WTC11 (cell line): Measurements from ENCODE around the gene CD72. TPM values are rescaled to one million over a fixed set of nuclear protein-coding genes. Genes with fewer than 3 reads are reported as not detected.
"Not testable (repeated sequence)": the region's sequence is repeated elsewhere in the genome, so short reads cannot be mapped to it uniquely, and the experiment has no call there.

Source experiments
- ATAC-seq: fragments of 200-7000 bp; cut with Tn5 transposase; 2 replicates; pipeline ENCODE4 v1.10.0; 2021; ENCODE audit warnings: mild to moderate bottlenecking, moderate library complexity
- CTCF ChIA-PET: fragments of 300-600 bp; sonication (Branson Sonifier 250); formaldehyde crosslinking; loops from one replicate; lab custom pipeline; 2021; ENCODE audit warnings: antibody characterized with exemption; lab: Charles Lee
- POLR2A ChIA-PET: fragments of 350-600 bp; sonication (Branson Sonifier 250); formaldehyde crosslinking; loops from one replicate; lab custom pipeline; 2021; ENCODE audit warnings: antibody characterized with exemption; lab: Charles Lee
- DNase-seq: peaks from one replicate; pipeline ENCODE4 v3.0.0; 2021; ENCODE audit warnings: low spot score
- H3K27ac Mint-ChIP-seq: 2 replicates; pipeline ENCODE4 v1.8.0; 2021; ENCODE audit warnings: mixed read lengths
- H3K27me3 Mint-ChIP-seq: 2 replicates; pipeline ENCODE4 v1.8.0; 2021; ENCODE audit warnings: low read depth, mild to moderate bottlenecking, moderate library complexity, mixed read lengths
- H3K36me3 Mint-ChIP-seq: 2 replicates; pipeline ENCODE4 v1.8.0; 2021; ENCODE audit warnings: mixed read lengths
- H3K4me1 Mint-ChIP-seq: 2 replicates; pipeline ENCODE4 v1.8.0; 2022; ENCODE audit warnings: mixed read lengths
- H3K4me3 Mint-ChIP-seq: 2 replicates; pipeline ENCODE4 v1.8.0; 2021; ENCODE audit warnings: mild to moderate bottlenecking, moderate library complexity, mixed read lengths
- H3K9me3 Mint-ChIP-seq: 2 replicates; pipeline ENCODE4 v1.8.0; 2021; ENCODE audit warnings: mixed read lengths
- ETV6 ChIP-seq: sonication (generic); formaldehyde crosslinking; IDR thresholded peaks from 2 replicates; pipeline ENCODE4 v1.8.1; 2022; ENCODE audit warnings: mild to moderate bottlenecking, missing genetic modification reagents
- IRF1 ChIP-seq: sonication (generic); formaldehyde crosslinking; IDR thresholded peaks from 2 replicates; pipeline ENCODE4 v1.8.0; 2023; ENCODE audit warnings: missing genetic modification reagents
- JAZF1 ChIP-seq: fragments of 250-450 bp; sonication (Bioruptor Pico); IDR thresholded peaks from 2 replicates; pipeline ENCODE4 v1.9.0; 2021; ENCODE audit warnings: moderate library complexity, mild to moderate bottlenecking, inconsistent platforms
- NFATC4 ChIP-seq: fragments of 250-450 bp; sonication (Bioruptor Pico); IDR thresholded peaks from 2 replicates; pipeline ENCODE4 v1.9.0; 2021; ENCODE audit warnings: mild to moderate bottlenecking
- SP1 ChIP-seq: sonication (generic); formaldehyde crosslinking; conservative IDR thresholded peaks from 2 replicates; pipeline ENCODE4 v1.8.1; 2022; ENCODE audit warnings: missing genetic modification reagents
- TCF7 ChIP-seq: sonication (generic); formaldehyde crosslinking; IDR thresholded peaks from 2 replicates; pipeline ENCODE4 v1.8.0; 2022; ENCODE audit warnings: mild to moderate bottlenecking, low read depth, missing genetic modification reagents, moderate library complexity
- TEAD1 ChIP-seq: sonication (generic); formaldehyde crosslinking; IDR thresholded peaks from 2 replicates; pipeline ENCODE4 v1.8.0; 2022; ENCODE audit warnings: mild to moderate bottlenecking, missing genetic modification reagents
- ZNF138 ChIP-seq: sonication (generic); formaldehyde crosslinking; conservative IDR thresholded peaks from 2 replicates; pipeline ENCODE4 v1.8.1; 2022; ENCODE audit warnings: mild to moderate bottlenecking, moderate library complexity, missing genetic modification reagents
- ZNF219 ChIP-seq: sonication (generic); formaldehyde crosslinking; IDR thresholded peaks from 2 replicates; pipeline ENCODE4 v1.8.0; 2023; ENCODE audit warnings: missing genetic modification reagents, mild to moderate bottlenecking, borderline replicate concordance
- ZNF232 ChIP-seq: sonication (generic); formaldehyde crosslinking; IDR thresholded peaks from 2 replicates; pipeline ENCODE4 v1.8.0; 2022; ENCODE audit warnings: mild to moderate bottlenecking, missing genetic modification reagents
- ZNF425 ChIP-seq: fragments of 250-450 bp; sonication (Bioruptor Pico); conservative IDR thresholded peaks from 2 replicates; pipeline ENCODE4 v1.9.0; 2021; ENCODE audit warnings: mild to moderate bottlenecking
- total RNA-seq: library from RNA; stranded (reverse); gene quantifications from 3 replicates; pipeline ENCODE4 v1.2.3, GENCODE V29; 2021
- TF ChIP-seq, protein P1 (sequence below): sonication (generic); formaldehyde crosslinking; IDR thresholded peaks from 2 replicates; pipeline ENCODE4 v1.8.1; 2023; ENCODE audit warnings: mild to moderate bottlenecking, missing genetic modification reagents, moderate library complexity
- TF ChIP-seq, protein P2 (sequence below): fragments of 250-450 bp; sonication (Bioruptor Pico); IDR thresholded peaks from 2 replicates; pipeline ENCODE4 v2.1.2; 2022; ENCODE audit warnings: mild to moderate bottlenecking, moderate library complexity
- TF ChIP-seq, protein P3 (sequence below): sonication (generic); formaldehyde crosslinking; IDR thresholded peaks from 2 replicates; pipeline ENCODE4 v1.8.1; 2022; ENCODE audit warnings: low read depth, mild to moderate bottlenecking, moderate library complexity, missing genetic modification reagents, borderline replicate concordance

CD72 gene
- total RNA-seq, 1 experiment from 2014 or later, result 2.9 TPM

GRCh38 chr9:35599763-35600604 is 18.2 kb downstream of the CD72 start:
- Mint-ChIP-seq H3K4me3 (no peak overlapping the region), H3K9me3 (peaks cover 4% of the 10 kb centered on the region; the same call in 1 of the 2 replicates), H3K36me3 (no peaks in the 10 kb centered on the region), H3K27me3 (peaks cover 5% of the 10 kb centered on the region), H3K4me1 (peaks cover 20% of the 10 kb centered on the region), H3K27ac (no peak overlapping the region; the same call in 1 of the 2 replicates)
- CTCF ChIA-PET, result interaction anchor here (0.6 to 2.9 kb wide), 32 partner anchors 8 to 700 kb away, joined by 3 to 28 read pairs (median 4); partner anchors contain the start of genes ARHGEF39, CCDC107, CD72 and CREB3
- ATAC-seq, result no peak
- peak; percentile 36 for DNase-seq
- POLR2A ChIA-PET, result interaction anchor here (1.0 kb wide), 1 partner anchor 76 kb away, joined by 3 read pairs; no protein-coding TSS in a partner anchor
- no peak for TF ChIP-seq ZNF425 (CRISPR knock-in tag)
- TF ChIP-seq, protein P1, sequence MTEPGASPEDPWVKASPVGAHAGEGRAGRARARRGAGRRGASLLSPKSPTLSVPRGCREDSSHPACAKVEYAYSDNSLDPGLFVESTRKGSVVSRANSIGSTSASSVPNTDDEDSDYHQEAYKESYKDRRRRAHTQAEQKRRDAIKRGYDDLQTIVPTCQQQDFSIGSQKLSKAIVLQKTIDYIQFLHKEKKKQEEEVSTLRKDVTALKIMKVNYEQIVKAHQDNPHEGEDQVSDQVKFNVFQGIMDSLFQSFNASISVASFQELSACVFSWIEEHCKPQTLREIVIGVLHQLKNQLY (CRISPR knock-in tag), result no peak
- TF ChIP-seq ZNF232 (CRISPR knock-in tag), result no peak
- TF ChIP-seq TCF7 (CRISPR knock-in tag), result no peak
- no peak for TF ChIP-seq ZNF219 (CRISPR knock-in tag)
- no peak for TF ChIP-seq NFATC4 (CRISPR knock-in tag)
- no peak for TF ChIP-seq SP1 (CRISPR knock-in tag)
- TF ChIP-seq, protein P2, sequence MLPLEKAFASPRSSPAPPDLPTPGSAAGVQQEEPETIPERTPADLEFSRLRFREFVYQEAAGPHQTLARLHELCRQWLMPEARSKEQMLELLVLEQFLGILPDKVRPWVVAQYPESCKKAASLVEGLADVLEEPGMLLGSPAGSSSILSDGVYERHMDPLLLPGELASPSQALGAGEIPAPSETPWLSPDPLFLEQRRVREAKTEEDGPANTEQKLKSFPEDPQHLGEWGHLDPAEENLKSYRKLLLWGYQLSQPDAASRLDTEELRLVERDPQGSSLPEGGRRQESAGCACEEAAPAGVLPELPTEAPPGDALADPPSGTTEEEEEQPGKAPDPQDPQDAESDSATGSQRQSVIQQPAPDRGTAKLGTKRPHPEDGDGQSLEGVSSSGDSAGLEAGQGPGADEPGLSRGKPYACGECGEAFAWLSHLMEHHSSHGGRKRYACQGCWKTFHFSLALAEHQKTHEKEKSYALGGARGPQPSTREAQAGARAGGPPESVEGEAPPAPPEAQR, result no peak
- TF ChIP-seq JAZF1 (CRISPR knock-in tag), result no peak
- TF ChIP-seq, protein P3, sequence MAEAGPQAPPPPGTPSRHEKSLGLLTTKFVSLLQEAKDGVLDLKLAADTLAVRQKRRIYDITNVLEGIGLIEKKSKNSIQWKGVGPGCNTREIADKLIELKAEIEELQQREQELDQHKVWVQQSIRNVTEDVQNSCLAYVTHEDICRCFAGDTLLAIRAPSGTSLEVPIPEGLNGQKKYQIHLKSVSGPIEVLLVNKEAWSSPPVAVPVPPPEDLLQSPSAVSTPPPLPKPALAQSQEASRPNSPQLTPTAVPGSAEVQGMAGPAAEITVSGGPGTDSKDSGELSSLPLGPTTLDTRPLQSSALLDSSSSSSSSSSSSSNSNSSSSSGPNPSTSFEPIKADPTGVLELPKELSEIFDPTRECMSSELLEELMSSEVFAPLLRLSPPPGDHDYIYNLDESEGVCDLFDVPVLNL (CRISPR knock-in tag), result no peak
- no peak for TF ChIP-seq ZNF138 (CRISPR knock-in tag)
- no peak for TF ChIP-seq TEAD1
- no peak for TF ChIP-seq ETV6 (CRISPR knock-in tag)

- peaks cover 5% of the 10 kb centered on the region for H3K27me3 Mint-ChIP-seq
- peaks cover 5% of the 10 kb centered on the region for H3K36me3 Mint-ChIP-seq
- no peak for TF ChIP-seq IRF1 (CRISPR knock-in tag)
- H3K4me3 Mint-ChIP-seq, result no peak overlapping the region
- CTCF ChIA-PET, result interaction anchor here (0.7 to 2.9 kb wide), 28 partner anchors 9 to 699 kb away, joined by 3 to 28 read pairs (median 4); partner anchors contain the start of genes CCDC107, CD72, CREB3 and RMRP
- ATAC-seq (peak; percentile 55), DNase-seq (peak; percentile 34)
- POLR2A ChIA-PET, result interaction anchor here (1.0 kb wide), 1 partner anchor 77 kb away, joined by 3 read pairs; no protein-coding TSS in a partner anchor
- peaks cover 12% of the 10 kb centered on the region for H3K9me3 Mint-ChIP-seq
- peaks cover 20% of the 10 kb centered on the region for H3K4me1 Mint-ChIP-seq
- 0 out of 2 replicates have a peak overlapping the region, but pooled peaks have one; percentile 60 for H3K27ac Mint-ChIP-seq
These were observed 19.2 kb downstream of the CD72 start for GRCh38 chr9:35598866-35599590.

DNA sequence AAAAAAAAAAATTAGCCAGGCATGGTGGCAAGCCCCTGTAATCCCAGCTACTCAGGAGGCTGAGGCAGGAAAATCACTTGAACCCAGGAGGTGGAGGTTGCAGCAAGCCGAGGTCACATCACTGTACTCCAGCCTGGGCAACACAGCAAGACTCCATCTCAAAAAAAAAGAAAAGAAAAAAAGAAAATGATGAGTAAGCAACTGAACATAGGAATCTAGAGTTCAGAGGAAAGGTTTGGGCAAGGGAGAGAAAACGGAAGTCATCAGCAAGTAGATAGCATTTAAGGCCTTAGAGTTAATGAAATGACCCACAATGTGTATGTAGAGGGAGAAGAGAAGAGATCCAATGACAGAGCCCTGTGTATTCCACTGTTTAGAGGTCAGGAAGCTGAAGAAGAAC is 21.3 kb downstream of the CD72 start:
- CTCF ChIA-PET, POLR2A ChIA-PET, ATAC-seq, H3K27ac Mint-ChIP-seq, DNase-seq, H3K4me3 Mint-ChIP-seq, H3K27me3 Mint-ChIP-seq: not testable (repeated sequence)
- Mint-ChIP-seq H3K36me3 (peaks cover 20% of the 10 kb centered on the region), H3K4me1 (peaks cover 12% of the 10 kb centered on the region), H3K9me3 (peaks cover 28% of the 10 kb centered on the region)
